AG04449 (cell line): Measurements from ENCODE around the gene SPCS1.

Experiments used
- CTCF ChIA-PET: fragments of 350-600 bp; formaldehyde crosslinking; extraction: SDS; loops from one replicate; lab custom pipeline; 2021; ENCODE audit warnings: antibody characterized with exemption; lab: Yijun Ruan, JAX
- POLR2A ChIA-PET: fragments of 400-600, 350-600 bp; formaldehyde crosslinking; extraction: SDS; loops from one replicate; lab custom pipeline; 2020; ENCODE audit warnings: antibody characterized with exemption, inconsistent platforms; lab: Yijun Ruan, JAX
- DNase-seq: peaks from one replicate; pipeline ENCODE4 v3.0.0-alpha.2; 2010; ENCODE audit warnings: low read depth, low spot score
- H3K4me3 ChIP-seq: 2 replicates; pipeline ENCODE4 v1.5.1; 2011; ENCODE audit warnings: low read depth, mild to moderate bottlenecking, control low read depth, low read length
- CTCF ChIP-seq: IDR thresholded peaks from one replicate; pipeline ENCODE4 v1.5.1; 2011; ENCODE audit warnings: mild to moderate bottlenecking, moderate library complexity, low read length, control low read depth, inconsistent platforms; ENCODE audit not compliant: insufficient read depth; ENCODE audit errors: missing control alignments

The SPCS1 gene

GRCh38 chr3:52754373-52754772 lies 48.5 kb downstream of the SPCS1 start:
- ChIA-PET POLR2A (no interaction called here), CTCF (interaction anchor here (1.1 to 2.2 kb wide), 4 partner anchors 9 to 232 kb away, joined by 3 to 12 read pairs (median 3); no protein-coding TSS in a partner anchor)
- H3K4me3 ChIP-seq: no peak overlapping the region
- TF ChIP-seq CTCF: no peak
- no peak for DNase-seq

GRCh38 chr3:52756141-52756540 lies 50.2 kb downstream of the SPCS1 start:
- no peak for TF ChIP-seq CTCF
- CTCF ChIA-PET: interaction anchor here (1.4 kb wide), 1 partner anchor 17 kb away, joined by 3 read pairs; no protein-coding TSS in a partner anchor
- no peak for DNase-seq
- POLR2A ChIA-PET: no interaction called here
- H3K4me3 ChIP-seq: no peak overlapping the region
